ENCODE data around the gene PRKAR1B.
A peak's percentile ranks its signal among the peaks of the same experiment; 100 is the strongest.

The PRKAR1B gene

GRCh38 chr7:727104-727805 is at the start of gene PRKAR1B (continued):
- TF ChIP-seq OSR2 (tag by site-specific recombination; IDR thresholded peaks at IDR 0.05) (no peak), ZNF558 (tag by site-specific recombination; IDR thresholded peaks at IDR 0.05) (no peak), REST (tag by site-specific recombination; IDR thresholded peaks at IDR 0.05) (no peak), ZNF37A (tag by site-specific recombination; IDR thresholded peaks at IDR 0.05) (no peak), ZFHX2 (tag by site-specific recombination; conservative IDR thresholded peaks at IDR 0.05) (peak; percentile 45; the same call in 1 of the 2 replicates), ZNF600 (tag by site-specific recombination; IDR thresholded peaks at IDR 0.05) (no peak), ZXDB (tag by site-specific recombination; IDR thresholded peaks at IDR 0.05) (no peak), ZNF473 (tag by site-specific recombination; IDR thresholded peaks at IDR 0.05) (no peak), YY2 (tag by site-specific recombination; IDR thresholded peaks at IDR 0.05) (no peak), TCF7L2 (IDR thresholded peaks at IDR 0.05; ENCODE audit: borderline replicate concordance, low read depth, low read length) (no peak), GLI2 (tag by site-specific recombination; IDR thresholded peaks at IDR 0.05; ENCODE audit: borderline replicate concordance, low read depth) (no peak), ZNF223 (tag by site-specific recombination; IDR thresholded peaks at IDR 0.05) (no peak), ZNF585B (tag by site-specific recombination; IDR thresholded peaks at IDR 0.05) (no peak), SCRT2 (tag by site-specific recombination; IDR thresholded peaks at IDR 0.05) (no peak), BCL11B (tag by site-specific recombination; IDR thresholded peaks at IDR 0.05; ENCODE audit: low read depth) (no peak), ZNF548 (tag by site-specific recombination; IDR thresholded peaks at IDR 0.05) (no peak), ZNF560 (tag by site-specific recombination; IDR thresholded peaks at IDR 0.05; ENCODE audit: borderline replicate concordance) (no peak), ZNF626 (tag by site-specific recombination; IDR thresholded peaks at IDR 0.05) (no peak), SP3 (tag by site-specific recombination; IDR thresholded peaks at IDR 0.05) (peak; percentile 54), ZNF132 (tag by site-specific recombination; IDR thresholded peaks at IDR 0.05; ENCODE audit: borderline replicate concordance) (no peak), ZNF623 (tag by site-specific recombination; IDR thresholded peaks at IDR 0.05) (no peak), ZNF610 (tag by site-specific recombination; IDR thresholded peaks at IDR 0.05; ENCODE audit: borderline replicate concordance) (no peak), ZNF561 (tag by site-specific recombination; IDR thresholded peaks at IDR 0.05; ENCODE audit: borderline replicate concordance) (no peak), EGR2 (tag by site-specific recombination; IDR thresholded peaks at IDR 0.05; ENCODE audit: low read depth) (0 out of 2 replicates have a peak, but pooled peaks have one; percentile 14), ZNF664 (tag by site-specific recombination; IDR thresholded peaks at IDR 0.05) (no peak), PRDM6 (tag by site-specific recombination; IDR thresholded peaks at IDR 0.05) (no peak), ZNF704 (tag by site-specific recombination; IDR thresholded peaks at IDR 0.05) (no peak), ZNF155 (tag by site-specific recombination; IDR thresholded peaks at IDR 0.05) (no peak), ZNF76 (tag by site-specific recombination; IDR thresholded peaks at IDR 0.05; ENCODE audit: borderline replicate concordance, low read depth) (no peak)
